A549 (cell line): ENCODE measurements around the gene ATAD3A.
"Not testable (repeated sequence)": the region's sequence is repeated elsewhere in the genome, so short reads cannot be mapped to it uniquely, and the experiment has no call there.

ENCODE experiments used
- EP300 ChIP-seq, 2 experiments: fragments of >200 bp; sonication (Bioruptor Twin); formaldehyde crosslinking; IDR thresholded peaks; 2 replicates in 1 of 2; 3 replicates in 1 of 2; pipeline ENCODE4 v1.6.1; 2016 to 2017
- HDAC2 ChIP-seq: fragments of 200-600 bp; sonication (generic); IDR thresholded peaks from 2 replicates; pipeline ENCODE4 v1.6.1; 2016
- POLR2A ChIP-seq: IDR thresholded peaks from 2 replicates; pipeline ENCODE4 v1.6.1; 2012; ENCODE audit warnings: mild to moderate bottlenecking, low read length
- RARB ChIP-seq: fragments of 250-450 bp; sonication (Bioruptor Pico); IDR thresholded peaks from 2 replicates; pipeline ENCODE4 v1.8.0; 2021; ENCODE audit warnings: mild to moderate bottlenecking, moderate library complexity
- REST ChIP-seq: fragments of 200-600 bp; sonication (generic); IDR thresholded peaks from 2 replicates; pipeline ENCODE4 v1.6.1; 2016; ENCODE audit warnings: antibody characterized with exemption, mild to moderate bottlenecking, moderate library complexity
- TF ChIP-seq, protein P1 (sequence below): fragments of >200 bp; sonication (Bioruptor Twin); formaldehyde crosslinking; IDR thresholded peaks from 3 replicates; pipeline ENCODE4 v1.5.1; 2016

GRCh38 chr1:1481811-1482210 lies 30.2 kb upstream of the ATAD3A start:
- TF ChIP-seq, protein P1, sequence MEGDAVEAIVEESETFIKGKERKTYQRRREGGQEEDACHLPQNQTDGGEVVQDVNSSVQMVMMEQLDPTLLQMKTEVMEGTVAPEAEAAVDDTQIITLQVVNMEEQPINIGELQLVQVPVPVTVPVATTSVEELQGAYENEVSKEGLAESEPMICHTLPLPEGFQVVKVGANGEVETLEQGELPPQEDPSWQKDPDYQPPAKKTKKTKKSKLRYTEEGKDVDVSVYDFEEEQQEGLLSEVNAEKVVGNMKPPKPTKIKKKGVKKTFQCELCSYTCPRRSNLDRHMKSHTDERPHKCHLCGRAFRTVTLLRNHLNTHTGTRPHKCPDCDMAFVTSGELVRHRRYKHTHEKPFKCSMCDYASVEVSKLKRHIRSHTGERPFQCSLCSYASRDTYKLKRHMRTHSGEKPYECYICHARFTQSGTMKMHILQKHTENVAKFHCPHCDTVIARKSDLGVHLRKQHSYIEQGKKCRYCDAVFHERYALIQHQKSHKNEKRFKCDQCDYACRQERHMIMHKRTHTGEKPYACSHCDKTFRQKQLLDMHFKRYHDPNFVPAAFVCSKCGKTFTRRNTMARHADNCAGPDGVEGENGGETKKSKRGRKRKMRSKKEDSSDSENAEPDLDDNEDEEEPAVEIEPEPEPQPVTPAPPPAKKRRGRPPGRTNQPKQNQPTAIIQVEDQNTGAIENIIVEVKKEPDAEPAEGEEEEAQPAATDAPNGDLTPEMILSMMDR, result not testable (repeated sequence)
- TF ChIP-seq POLR2A; RARB (CRISPR knock-in tag); REST; HDAC2; EP300 (IDR thresholded peaks at IDR 0.05): not testable (repeated sequence)
